Neural cell (in vitro differentiated cells): ENCODE measurements around the gene RFWD3. TPM values are rescaled to one million over a fixed set of nuclear protein-coding genes. Genes with fewer than 3 reads are reported as not detected.

ENCODE experiments used
- H2AFZ ChIP-seq: fragments of 200-600, 300-800 bp; sonication (generic), shearing (Covaris generic); 2 replicates; pipeline ENCODE4 v1.6.0; 2014; ENCODE audit warnings: low read depth, mild to moderate bottlenecking, antibody characterized with exemption, low read length, moderate library complexity
- H3F3A ChIP-seq: fragments of 200-600 bp; shearing (Covaris generic); 2 replicates; pipeline ENCODE4 v1.6.1; 2016; ENCODE audit warnings: mild to moderate bottlenecking, moderate library complexity, mixed read lengths, antibody characterized with exemption, low read length; ENCODE audit not compliant: insufficient read depth, poor library complexity, severe bottlenecking
- H3K27ac ChIP-seq: fragments of 200-600, 300-800 bp; sonication (generic), shearing (Covaris generic); 2 replicates; pipeline ENCODE4 v1.5.1; 2014; ENCODE audit warnings: mild to moderate bottlenecking, low read length, moderate library complexity
- H3K27me3 ChIP-seq: fragments of 300-800, 200-600 bp; sonication (generic), shearing (Covaris generic); 2 replicates; pipeline ENCODE4 v1.6.0; 2014; ENCODE audit warnings: mild to moderate bottlenecking, low read depth, low read length, moderate library complexity; ENCODE audit not compliant: insufficient read depth
- H3K36me3 ChIP-seq: fragments of 300-800, 200-600 bp; sonication (generic), shearing (Covaris generic); 2 replicates; pipeline ENCODE4 v1.5.1; 2014; ENCODE audit warnings: mild to moderate bottlenecking, antibody characterized with exemption, low read length, moderate library complexity; ENCODE audit not compliant: insufficient read depth
- H3K4me2 ChIP-seq: fragments of 300-800, 200-600 bp; sonication (generic), shearing (Covaris generic); 2 replicates; pipeline ENCODE4 v1.6.0; 2014; ENCODE audit warnings: mild to moderate bottlenecking, low read length
- H3K4me3 ChIP-seq: fragments of 300-800, 200-600 bp; sonication (generic), shearing (Covaris generic); 2 replicates; pipeline ENCODE4 v1.5.1; 2014; ENCODE audit warnings: mild to moderate bottlenecking, low read length, moderate library complexity
- H3K79me2 ChIP-seq: fragments of 200-600 bp; shearing (Covaris generic); replicated peaks from 2 replicates; pipeline ENCODE4 v1.6.0; 2014; ENCODE audit warnings: mild to moderate bottlenecking, low read length, moderate library complexity; ENCODE audit not compliant: insufficient read depth
- H3K9ac ChIP-seq: fragments of 300-800, 200-600 bp; sonication (generic), shearing (Covaris generic); 2 replicates; pipeline ENCODE4 v1.6.1; 2016; ENCODE audit warnings: mild to moderate bottlenecking, low read length, mixed read lengths
- H3K9me2 ChIP-seq: fragments of 200-600 bp; shearing (Covaris generic); 2 replicates; pipeline ENCODE4 v1.6.1; 2016; ENCODE audit warnings: mild to moderate bottlenecking, low read length, mixed read lengths; ENCODE audit not compliant: insufficient read depth
- H3K9me3 ChIP-seq: fragments of 200-600, 300-800 bp; sonication (generic), shearing (Covaris generic); 2 replicates; pipeline ENCODE4 v1.6.1; 2016; ENCODE audit warnings: mild to moderate bottlenecking, mixed run types, low read length, moderate library complexity, mixed read lengths
- H4K20me1 ChIP-seq: fragments of 200-600 bp; shearing (Covaris generic); 2 replicates; pipeline ENCODE4 v1.6.1; 2016; ENCODE audit warnings: mild to moderate bottlenecking, mixed run types; ENCODE audit not compliant: insufficient read depth
- CTCF ChIP-seq: fragments of 450-650 bp; IDR thresholded peaks from 2 replicates; pipeline ENCODE4 v1.5.1; 2014; ENCODE audit warnings: antibody characterized with exemption, mild to moderate bottlenecking, moderate library complexity; ENCODE audit not compliant: poor library complexity, severe bottlenecking
- EP300 ChIP-seq: fragments of 450-650 bp; conservative IDR thresholded peaks from 2 replicates; pipeline ENCODE4 v1.6.1; 2014; ENCODE audit warnings: antibody characterized with exemption, mild to moderate bottlenecking, moderate library complexity; ENCODE audit not compliant: poor library complexity, severe bottlenecking
- EZH2 ChIP-seq: fragments of 200-600, 300-800 bp; shearing (Covaris generic), sonication (generic); IDR thresholded peaks from 2 replicates; pipeline ENCODE4 v1.6.1; 2014; ENCODE audit warnings: antibody characterized with exemption, low read length, borderline replicate concordance, mild to moderate bottlenecking; ENCODE audit not compliant: insufficient read depth, poor library complexity, severe bottlenecking
- MXI1 ChIP-seq: fragments of 450-650 bp; conservative IDR thresholded peaks from 2 replicates; pipeline ENCODE4 v1.6.1; 2014; ENCODE audit warnings: antibody characterized with exemption, mild to moderate bottlenecking; ENCODE audit not compliant: poor library complexity, severe bottlenecking
- POLR2AphosphoS5 ChIP-seq: IDR thresholded peaks from 2 replicates; pipeline ENCODE4 v1.6.1; 2012
- RAD21 ChIP-seq: fragments of 450-650 bp; conservative IDR thresholded peaks from 2 replicates; pipeline ENCODE4 v1.6.1; 2014; ENCODE audit warnings: antibody characterized with exemption, mild to moderate bottlenecking, moderate library complexity
- SMC3 ChIP-seq: fragments of 450-650 bp; conservative IDR thresholded peaks from 2 replicates; pipeline ENCODE4 v1.6.1; 2014; ENCODE audit warnings: antibody characterized with exemption, mild to moderate bottlenecking, moderate library complexity; ENCODE audit not compliant: poor library complexity
- TAF1 ChIP-seq: IDR thresholded peaks from 2 replicates; pipeline ENCODE4 v1.6.1; 2012; ENCODE audit warnings: low read depth
- polyA plus RNA-seq: library from polyadenylated mRNA; depleted of rRNA; stranded (reverse); fragments of >200 nt; gene quantifications from 2 replicates; pipeline ENCODE4 v1.2.3, GENCODE V29; 2014
- TF ChIP-seq, protein P1 (sequence below): IDR thresholded peaks from 2 replicates; pipeline ENCODE4 v1.6.1; 2012; ENCODE audit warnings: borderline replicate concordance

Gene RFWD3
- polyA plus RNA-seq, 1 donor from 2014 or later: 10.7 TPM

GRCh38 chr16:74591876-74592650 lies 74.6 kb downstream of the RFWD3 start:
- Histone ChIP-seq H3K79me2 (peaks cover 48% of the 10 kb centered on the region), H3F3A (no peaks in the 10 kb centered on the region), H3K36me3 (no peaks in the 10 kb centered on the region), H3K4me3 (no peak overlapping the region), H3K27ac (no peak overlapping the region), H3K9ac (no peak overlapping the region), H3K27me3 (no peaks in the 10 kb centered on the region), H3K9me2 (no peaks in the 10 kb centered on the region), H3K9me3 (no peaks in the 10 kb centered on the region), H3K4me2 (no peak overlapping the region), H2AFZ (no peak overlapping the region), H4K20me1 (no peaks in the 10 kb centered on the region)
- TF ChIP-seq, protein P1, sequence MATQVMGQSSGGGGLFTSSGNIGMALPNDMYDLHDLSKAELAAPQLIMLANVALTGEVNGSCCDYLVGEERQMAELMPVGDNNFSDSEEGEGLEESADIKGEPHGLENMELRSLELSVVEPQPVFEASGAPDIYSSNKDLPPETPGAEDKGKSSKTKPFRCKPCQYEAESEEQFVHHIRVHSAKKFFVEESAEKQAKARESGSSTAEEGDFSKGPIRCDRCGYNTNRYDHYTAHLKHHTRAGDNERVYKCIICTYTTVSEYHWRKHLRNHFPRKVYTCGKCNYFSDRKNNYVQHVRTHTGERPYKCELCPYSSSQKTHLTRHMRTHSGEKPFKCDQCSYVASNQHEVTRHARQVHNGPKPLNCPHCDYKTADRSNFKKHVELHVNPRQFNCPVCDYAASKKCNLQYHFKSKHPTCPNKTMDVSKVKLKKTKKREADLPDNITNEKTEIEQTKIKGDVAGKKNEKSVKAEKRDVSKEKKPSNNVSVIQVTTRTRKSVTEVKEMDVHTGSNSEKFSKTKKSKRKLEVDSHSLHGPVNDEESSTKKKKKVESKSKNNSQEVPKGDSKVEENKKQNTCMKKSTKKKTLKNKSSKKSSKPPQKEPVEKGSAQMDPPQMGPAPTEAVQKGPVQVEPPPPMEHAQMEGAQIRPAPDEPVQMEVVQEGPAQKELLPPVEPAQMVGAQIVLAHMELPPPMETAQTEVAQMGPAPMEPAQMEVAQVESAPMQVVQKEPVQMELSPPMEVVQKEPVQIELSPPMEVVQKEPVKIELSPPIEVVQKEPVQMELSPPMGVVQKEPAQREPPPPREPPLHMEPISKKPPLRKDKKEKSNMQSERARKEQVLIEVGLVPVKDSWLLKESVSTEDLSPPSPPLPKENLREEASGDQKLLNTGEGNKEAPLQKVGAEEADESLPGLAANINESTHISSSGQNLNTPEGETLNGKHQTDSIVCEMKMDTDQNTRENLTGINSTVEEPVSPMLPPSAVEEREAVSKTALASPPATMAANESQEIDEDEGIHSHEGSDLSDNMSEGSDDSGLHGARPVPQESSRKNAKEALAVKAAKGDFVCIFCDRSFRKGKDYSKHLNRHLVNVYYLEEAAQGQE: no peak

GRCh38 chr16:74586948-74587347 lies 79.7 kb downstream of the RFWD3 start:
- no peaks in the 10 kb centered on the region for H3K9me2 ChIP-seq
- no peak overlapping the region for H3K9ac ChIP-seq
- no peak overlapping the region for H3K4me3 ChIP-seq
- no peak overlapping the region for H3K4me2 ChIP-seq
- H3F3A ChIP-seq: no peaks in the 10 kb centered on the region
- H4K20me1 ChIP-seq: no peaks in the 10 kb centered on the region
- no peak for TF ChIP-seq TAF1
- no peak for TF ChIP-seq EP300
- no peak for TF ChIP-seq CTCF
- no peak for TF ChIP-seq EZH2
- no peak for TF ChIP-seq RAD21
- TF ChIP-seq, protein P1: no peak
- no peak for TF ChIP-seq SMC3
- no peak for TF ChIP-seq MXI1
- TF ChIP-seq POLR2AphosphoS5: no peak
- H3K27me3 ChIP-seq: no peaks in the 10 kb centered on the region
- H3K36me3 ChIP-seq: no peaks in the 10 kb centered on the region
- no peak overlapping the region for H3K27ac ChIP-seq
- peaks cover 44% of the 10 kb centered on the region for H3K79me2 ChIP-seq
- H3K9me3 ChIP-seq: no peaks in the 10 kb centered on the region
- no peak overlapping the region for H2AFZ ChIP-seq
